Inferior parietal cortex (tissue), 1 donor: ENCODE results near the gene PIP5KL1.

Experiments used
- DNase-seq: peaks from one replicate; pipeline ENCODE4 v3.0.0-alpha.2; 2016; ENCODE audit errors: extremely low spot score

The PIP5KL1 gene

GRCh38 chr9:127929625-127929979, 975 bp downstream of the PIP5KL1 start:
- DNase-seq, result no peak

GRCh38 chr9:127928676-127929624, 1.6 kb downstream of the PIP5KL1 start:
- DNase-seq, result no peak

- no peak for DNase-seq
Measured at GRCh38 chr9:127927988-127928675, 2.4 kb downstream of the PIP5KL1 start.

GRCh38 chr9:127927201-127927987, 3.2 kb downstream of the PIP5KL1 start:
- DNase-seq, result no peak

- no peak for DNase-seq
Measured at GRCh38 chr9:127926906-127927200, 3.7 kb downstream of the PIP5KL1 start.

- no peak for DNase-seq
Measured at GRCh38 chr9:127925959-127926905, 4.3 kb downstream of the PIP5KL1 start.

GRCh38 chr9:127924736-127925444, 5.7 kb downstream of the PIP5KL1 start:
- no peak for DNase-seq

- DNase-seq, result no peak
Measured at GRCh38 chr9:127923771-127924170, 6.8 kb downstream of the PIP5KL1 start.

- DNase-seq, result no peak
Measured at GRCh38 chr9:127923046-127923445, 7.5 kb downstream of the PIP5KL1 start.

- DNase-seq, result peak; percentile 74
Measured at GRCh38 chr9:127921557-127922120, 8.9 kb downstream of the PIP5KL1 start.

GRCh38 chr9:127920794-127921193, 9.8 kb downstream of the PIP5KL1 start:
- no peak for DNase-seq

GRCh38 chr9:127919253-127919815, 11.2 kb downstream of the PIP5KL1 start:
- no peak for DNase-seq

- DNase-seq, result no peak
Measured at GRCh38 chr9:127918183-127919107, 12.1 kb downstream of the PIP5KL1 start.

GRCh38 chr9:127917603-127918002, 13.0 kb downstream of the PIP5KL1 start:
- no peak for DNase-seq

GRCh38 chr9:127916720-127917581, 13.6 kb downstream of the PIP5KL1 start, which contains the start of gene ST6GALNAC4:
Gene ST6GALNAC4, minus strand, starts transcription at chr9:127917041. Its CDS starts 622 bp downstream, at chr9:127916419.
- peak; percentile 82 for DNase-seq

- DNase-seq, result no peak
Measured at GRCh38 chr9:127915801-127916719, 14.5 kb downstream of the PIP5KL1 start.

GRCh38 chr9:127915325-127915752, 15.2 kb downstream of the PIP5KL1 start:
- DNase-seq, result no peak
